ENCODE data around the gene OLFM2. TPM values are rescaled to one million over a fixed set of nuclear protein-coding genes. Genes with fewer than 3 reads are reported as not detected.

Gene OLFM2
- total and polyA plus RNA-seq, 9 of the 15 experiments (the other 6 are each of a cell fraction or from before 2014, with no cell fraction given): 0.10 to 0.33 (median 0.23) TPM; not detected in 4

DNA sequence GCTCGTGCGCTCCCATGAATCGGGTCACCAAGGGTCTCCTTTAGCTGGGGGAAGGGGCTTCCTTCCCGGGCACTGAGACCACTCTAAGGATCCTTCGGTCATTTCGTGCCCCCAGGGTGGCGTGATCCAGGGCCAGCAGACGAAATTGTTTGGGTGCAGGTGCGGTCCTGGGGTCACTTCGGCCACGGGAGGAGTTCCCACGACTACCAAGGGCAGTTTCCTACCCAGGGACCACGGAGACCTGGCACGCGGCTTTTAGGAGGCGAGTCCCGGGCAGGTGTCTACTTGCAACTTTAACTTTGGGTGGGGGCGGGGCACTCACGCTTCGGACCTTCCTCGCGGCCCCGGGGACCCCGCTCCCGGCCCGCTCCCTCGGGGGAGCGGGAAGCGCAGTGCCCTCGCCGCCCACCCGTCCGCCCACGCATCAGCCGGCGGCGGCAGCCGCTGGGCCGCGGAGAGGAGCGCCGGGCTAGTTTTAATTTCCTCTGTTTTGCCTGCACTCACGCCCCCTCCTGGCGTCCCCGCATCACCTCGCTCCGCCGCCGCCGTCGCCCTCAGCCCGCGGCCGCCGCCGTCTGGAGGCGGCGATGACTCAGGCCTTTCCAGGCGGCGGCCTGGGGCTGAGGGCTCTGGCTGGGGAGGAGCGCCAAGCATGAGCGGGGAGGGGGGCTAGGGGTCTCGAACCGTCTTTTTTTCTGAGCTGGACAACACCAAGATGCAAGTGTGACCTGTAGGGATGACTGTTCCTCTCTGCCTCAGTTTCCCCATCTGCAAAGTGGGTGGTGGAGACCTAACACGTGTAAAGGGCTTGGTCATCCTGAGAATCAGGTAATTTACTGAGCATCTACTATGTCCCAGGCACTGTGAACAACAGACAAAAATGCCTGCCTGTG lies 21.8 kb downstream of the OLFM2 start (continued):
- TF ChIP-seq, protein P1, sequence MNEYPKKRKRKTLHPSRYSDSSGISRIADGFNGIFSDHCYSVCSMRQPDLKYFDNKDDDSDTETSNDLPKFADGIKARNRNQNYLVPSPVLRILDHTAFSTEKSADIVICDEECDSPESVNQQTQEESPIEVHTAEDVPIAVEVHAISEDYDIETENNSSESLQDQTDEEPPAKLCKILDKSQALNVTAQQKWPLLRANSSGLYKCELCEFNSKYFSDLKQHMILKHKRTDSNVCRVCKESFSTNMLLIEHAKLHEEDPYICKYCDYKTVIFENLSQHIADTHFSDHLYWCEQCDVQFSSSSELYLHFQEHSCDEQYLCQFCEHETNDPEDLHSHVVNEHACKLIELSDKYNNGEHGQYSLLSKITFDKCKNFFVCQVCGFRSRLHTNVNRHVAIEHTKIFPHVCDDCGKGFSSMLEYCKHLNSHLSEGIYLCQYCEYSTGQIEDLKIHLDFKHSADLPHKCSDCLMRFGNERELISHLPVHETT (CRISPR knock-in tag; conservative IDR thresholded peaks at IDR 0.05 in 1 of 2, IDR thresholded peaks at IDR 0.05 in 1 of 2): no peak
- TF ChIP-seq EGR1 (conservative IDR thresholded peaks at IDR 0.05) (peak; percentile 97), ATF7 (IDR thresholded peaks at IDR 0.05) (peak; percentile 63; the same call in 1 of the 2 replicates), ZZZ3 (IDR thresholded peaks at IDR 0.05) (no peak), CREB1 (IDR thresholded peaks at IDR 0.05) (peak; percentile 58), CREB1 (CRISPR knock-in tag; IDR thresholded peaks at IDR 0.05) (no peak), XRCC4 (IDR thresholded peaks at IDR 0.05; ENCODE audit: extremely low read depth, insufficient read depth, insufficient read length) (no peak), KDM5B (IDR thresholded peaks at IDR 0.05; ENCODE audit: insufficient replicate concordance, low read depth, low read length) (no peak), NELFE (IDR thresholded peaks at IDR 0.05; ENCODE audit: insufficient read depth, insufficient read length) (no peak), MAFG (tag; conservative IDR thresholded peaks at IDR 0.05) (peak; percentile 90), NFIC (IDR thresholded peaks at IDR 0.05) (no peak), FOXK1 (CRISPR knock-in tag; IDR thresholded peaks at IDR 0.05; ENCODE audit: borderline replicate concordance) (0 out of 2 replicates have a peak, but pooled peaks have one; percentile 48), E2F6 (IDR thresholded peaks at IDR 0.05; ENCODE audit: borderline replicate concordance in 1 of 2, extremely low read depth in 1 of 2, insufficient read depth in 1 of 2, insufficient read length in 1 of 2, low read depth in 1 of 2, low read length in 1 of 2, poor library complexity in 1 of 2, severe bottlenecking in 1 of 2) (peak; percentile 69 to 94), ZNF146 (CRISPR knock-in tag; IDR thresholded peaks at IDR 0.05; ENCODE audit: unreplicated experiment) (no peak), BRCA1 (IDR thresholded peaks at IDR 0.05) (no peak), BRCA1 (CRISPR knock-in tag; IDR thresholded peaks at IDR 0.05) (no peak), ZC3H4 (CRISPR knock-in tag; IDR thresholded peaks at IDR 0.05; ENCODE audit: borderline replicate concordance) (no peak)
- TF ChIP-seq, protein P2, sequence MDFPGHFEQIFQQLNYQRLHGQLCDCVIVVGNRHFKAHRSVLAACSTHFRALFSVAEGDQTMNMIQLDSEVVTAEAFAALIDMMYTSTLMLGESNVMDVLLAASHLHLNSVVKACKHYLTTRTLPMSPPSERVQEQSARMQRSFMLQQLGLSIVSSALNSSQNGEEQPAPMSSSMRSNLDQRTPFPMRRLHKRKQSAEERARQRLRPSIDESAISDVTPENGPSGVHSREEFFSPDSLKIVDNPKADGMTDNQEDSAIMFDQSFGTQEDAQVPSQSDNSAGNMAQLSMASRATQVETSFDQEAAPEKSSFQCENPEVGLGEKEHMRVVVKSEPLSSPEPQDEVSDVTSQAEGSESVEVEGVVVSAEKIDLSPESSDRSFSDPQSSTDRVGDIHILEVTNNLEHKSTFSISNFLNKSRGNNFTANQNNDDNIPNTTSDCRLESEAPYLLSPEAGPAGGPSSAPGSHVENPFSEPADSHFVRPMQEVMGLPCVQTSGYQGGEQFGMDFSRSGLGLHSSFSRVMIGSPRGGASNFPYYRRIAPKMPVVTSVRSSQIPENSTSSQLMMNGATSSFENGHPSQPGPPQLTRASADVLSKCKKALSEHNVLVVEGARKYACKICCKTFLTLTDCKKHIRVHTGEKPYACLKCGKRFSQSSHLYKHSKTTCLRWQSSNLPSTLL (IDR thresholded peaks at IDR 0.05): no peak
- TF ChIP-seq, protein P3, sequence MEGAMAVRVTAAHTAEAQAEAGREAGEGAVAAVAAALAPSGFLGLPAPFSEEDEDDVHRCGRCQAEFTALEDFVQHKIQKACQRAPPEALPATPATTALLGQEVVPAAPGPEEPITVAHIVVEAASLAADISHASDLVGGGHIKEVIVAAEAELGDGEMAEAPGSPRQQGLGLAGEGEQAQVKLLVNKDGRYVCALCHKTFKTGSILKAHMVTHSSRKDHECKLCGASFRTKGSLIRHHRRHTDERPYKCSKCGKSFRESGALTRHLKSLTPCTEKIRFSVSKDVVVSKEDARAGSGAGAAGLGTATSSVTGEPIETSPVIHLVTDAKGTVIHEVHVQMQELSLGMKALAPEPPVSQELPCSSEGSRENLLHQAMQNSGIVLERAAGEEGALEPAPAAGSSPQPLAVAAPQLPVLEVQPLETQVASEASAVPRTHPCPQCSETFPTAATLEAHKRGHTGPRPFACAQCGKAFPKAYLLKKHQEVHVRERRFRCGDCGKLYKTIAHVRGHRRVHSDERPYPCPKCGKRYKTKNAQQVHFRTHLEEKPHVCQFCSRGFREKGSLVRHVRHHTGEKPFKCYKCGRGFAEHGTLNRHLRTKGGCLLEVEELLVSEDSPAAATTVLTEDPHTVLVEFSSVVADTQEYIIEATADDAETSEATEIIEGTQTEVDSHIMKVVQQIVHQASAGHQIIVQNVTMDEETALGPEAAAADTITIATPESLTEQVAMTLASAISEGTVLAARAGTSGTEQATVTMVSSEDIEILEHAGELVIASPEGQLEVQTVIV (CRISPR knock-in tag; IDR thresholded peaks at IDR 0.05; ENCODE audit: borderline replicate concordance): no peak
